HCT116 (cell line): ENCODE results near the gene FLT3LG. TPM values are rescaled to one million over a fixed set of nuclear protein-coding genes. Genes with fewer than 3 reads are reported as not detected.

ENCODE experiments used
- ATAC-seq: fragments of 200-7000 bp; cut with Tn5 transposase; 2 replicates; pipeline ENCODE4 v1.9.1; 2020; ENCODE audit warnings: mild to moderate bottlenecking, moderate library complexity
- BruUV-seq: library from RNA; stranded (reverse); fragments of 400-500 nt; replicated peaks from 2 replicates; lab custom pipeline; 2021; lab: Mats Ljungman, UMichigan
- CTCF ChIA-PET: fragments of 300-600 bp; sonication (Branson Sonifier 250); formaldehyde crosslinking; loops from one replicate; lab custom pipeline; 2021; ENCODE audit warnings: antibody characterized with exemption; lab: Charles Lee
- POLR2A ChIA-PET: fragments of 300-600, 350-600 bp; sonication (Branson Sonifier 250); formaldehyde crosslinking; loops from one replicate; lab custom pipeline; 2021; ENCODE audit warnings: antibody characterized with exemption; lab: Charles Lee
- RAD21 ChIA-PET, 2 experiments: fragments of 300-600 bp; sonication (Branson Sonifier 250); formaldehyde crosslinking; loops; one replicate each; lab custom pipeline; 2023; ENCODE audit warnings: low total read pairs in 2 of 2; ENCODE audit not compliant: uncharacterized antibody in 2 of 2, unreplicated experiment in 2 of 2, low non-redundant PET in 1 of 2; lab: Charles Lee
- DNase-seq: peaks from one replicate; pipeline ENCODE4 v3.0.0-alpha.2; 2010; ENCODE audit warnings: low read depth, low spot score
- H2AFZ ChIP-seq: fragments of 200-600 bp; shearing (Covaris generic), sonication (generic); 2 replicates; pipeline ENCODE4 v1.6.1; 2017; ENCODE audit warnings: low read depth, mixed run types, mixed read lengths, antibody characterized with exemption, low read length; ENCODE audit not compliant: poor library complexity, severe bottlenecking
- H3K27ac ChIP-seq: 2 replicates; pipeline ENCODE4 v1.5.1; 2012; ENCODE audit warnings: low read depth, low read length
- H3K27me3 ChIP-seq: fragments of 200-600 bp; sonication (generic); 2 replicates; pipeline ENCODE4 v1.6.1; 2016; ENCODE audit warnings: mixed run types, low read length, mixed read lengths; ENCODE audit not compliant: insufficient read depth
- H3K36me3 ChIP-seq, 2 experiments: fragments of 200-500 bp in 1 of 2; fragments of 200-600 bp in 1 of 2; sonication (Bioruptor generic) in 1 of 2; sonication (generic) in 1 of 2; 2 replicates each; pipeline versions ENCODE4 v1.5.1 to v1.6.1; 2014 to 2016; ENCODE audit warnings: low read length in 2 of 2, inconsistent platforms in 1 of 2, mixed read lengths in 1 of 2, mixed run types in 1 of 2; ENCODE audit not compliant: insufficient read depth in 2 of 2, control insufficient read depth in 1 of 2
- H3K4me1 ChIP-seq, 2 experiments: fragments of 200-600 bp in 1 of 2; sonication (generic) in 1 of 2; 2 replicates each; pipeline versions ENCODE4 v1.5.1 to v1.6.1; 2012 to 2017; ENCODE audit warnings: low read length in 2 of 2, inconsistent platforms in 1 of 2, mild to moderate bottlenecking in 1 of 2, mixed read lengths in 1 of 2, mixed run types in 1 of 2, moderate library complexity in 1 of 2; ENCODE audit not compliant: insufficient read depth in 2 of 2, control insufficient read depth in 1 of 2
- H3K4me2 ChIP-seq: fragments of 200-600 bp; sonication (generic); 2 replicates; pipeline ENCODE4 v1.6.1; 2017; ENCODE audit warnings: mixed run types, low read length, mixed read lengths
- H3K4me3 ChIP-seq, 2 experiments: fragments of 200-600 bp in 1 of 2; sonication (generic) in 1 of 2; replicated peaks in 1 of 2; 2 replicates each; pipeline ENCODE4 v1.5.1; 2011 to 2016; ENCODE audit warnings: low read length in 2 of 2, control low read depth in 1 of 2, low read depth in 1 of 2, mild to moderate bottlenecking in 1 of 2, mixed read lengths in 1 of 2, mixed run types in 1 of 2
- H3K79me2 ChIP-seq: fragments of 200-600 bp; sonication (generic); 2 replicates; pipeline ENCODE4 v1.6.1; 2017; ENCODE audit warnings: mild to moderate bottlenecking, mixed run types, low read length, moderate library complexity, mixed read lengths; ENCODE audit not compliant: insufficient read depth
- H3K9ac ChIP-seq: fragments of 200-600 bp; sonication (generic); 2 replicates; pipeline ENCODE4 v1.6.1; 2016; ENCODE audit warnings: low read length, mixed read lengths
- H3K9me2 ChIP-seq: fragments of 200-600 bp; sonication (generic), shearing (Covaris generic); 2 replicates; pipeline ENCODE4 v1.6.1; 2017; ENCODE audit warnings: mixed run types, mild to moderate bottlenecking, moderate library complexity; ENCODE audit not compliant: insufficient read depth
- H3K9me3 ChIP-seq, 2 experiments: fragments of 200-500 bp in 1 of 2; fragments of 200-600 bp in 1 of 2; sonication (Bioruptor generic) in 1 of 2; sonication (generic) in 1 of 2; 2 replicates each; pipeline ENCODE4 v1.6.1; 2014 to 2017; ENCODE audit warnings: low read length in 2 of 2, mixed read lengths in 2 of 2, inconsistent platforms in 1 of 2, low read depth in 1 of 2, mild to moderate bottlenecking in 1 of 2, mixed run types in 1 of 2, moderate library complexity in 1 of 2; ENCODE audit not compliant: control insufficient read depth in 1 of 2, insufficient read depth in 1 of 2
- H4K20me1 ChIP-seq: fragments of 200-600 bp; sonication (generic), shearing (Covaris generic); 2 replicates; pipeline ENCODE4 v1.6.1; 2017; ENCODE audit warnings: mixed run types, mild to moderate bottlenecking, moderate library complexity; ENCODE audit not compliant: insufficient read depth
- CEBPB ChIP-seq: IDR thresholded peaks from 2 replicates; pipeline ENCODE4 v1.6.1; 2012; ENCODE audit warnings: low read depth
- EZH2phosphoT487 ChIP-seq: fragments of 200-600 bp; IDR thresholded peaks from 2 replicates; pipeline ENCODE4 v1.6.1; 2018; ENCODE audit warnings: antibody characterized with exemption, borderline replicate concordance
- POLR2A ChIP-seq: IDR thresholded peaks from 2 replicates; pipeline ENCODE4 v1.7.0; 2011; ENCODE audit warnings: borderline replicate concordance; ENCODE audit not compliant: insufficient read depth, insufficient read length; ENCODE audit errors: extremely low read depth
- POLR2AphosphoS5 ChIP-seq: IDR thresholded peaks from 2 replicates; pipeline ENCODE4 v1.6.1; 2011; ENCODE audit warnings: mild to moderate bottlenecking, low read depth, low read length, moderate library complexity
- intact Hi-C: fragments of 100-400 bp; cut with micrococcal nuclease; formaldehyde crosslinking; loops from 2 replicates; pipeline ENCODE4 v1.10.0; 2022
- total RNA-seq: library from RNA; stranded (reverse); gene quantifications from one replicate; pipeline ENCODE4 v1.2.1, GENCODE V29; 2021; ENCODE audit not compliant: unreplicated experiment
- TF ChIP-seq, protein P1 (sequence below), 3 experiments: fragments of 200-600 bp in 1 of 3; sonication (generic) in 1 of 3; IDR thresholded peaks in 2 of 3; conservative IDR thresholded peaks in 1 of 3; 2 replicates each; pipeline ENCODE4 v1.5.1; 2012 to 2017; ENCODE audit warnings: low read depth in 2 of 3, low read length in 2 of 3, antibody characterized with exemption in 1 of 3, borderline replicate concordance in 1 of 3, control low read depth in 1 of 3, mild to moderate bottlenecking in 1 of 3, mixed read lengths in 1 of 3, mixed run types in 1 of 3, moderate library complexity in 1 of 3; ENCODE audit not compliant: insufficient read depth in 1 of 3
- TF ChIP-seq, protein P2 (sequence below): IDR thresholded peaks from 2 replicates; pipeline ENCODE4 v1.6.1; 2012; ENCODE audit warnings: low read depth

FLT3LG gene
- total RNA-seq, 1 experiment from 2014 or later = 3.8 TPM

DNA sequence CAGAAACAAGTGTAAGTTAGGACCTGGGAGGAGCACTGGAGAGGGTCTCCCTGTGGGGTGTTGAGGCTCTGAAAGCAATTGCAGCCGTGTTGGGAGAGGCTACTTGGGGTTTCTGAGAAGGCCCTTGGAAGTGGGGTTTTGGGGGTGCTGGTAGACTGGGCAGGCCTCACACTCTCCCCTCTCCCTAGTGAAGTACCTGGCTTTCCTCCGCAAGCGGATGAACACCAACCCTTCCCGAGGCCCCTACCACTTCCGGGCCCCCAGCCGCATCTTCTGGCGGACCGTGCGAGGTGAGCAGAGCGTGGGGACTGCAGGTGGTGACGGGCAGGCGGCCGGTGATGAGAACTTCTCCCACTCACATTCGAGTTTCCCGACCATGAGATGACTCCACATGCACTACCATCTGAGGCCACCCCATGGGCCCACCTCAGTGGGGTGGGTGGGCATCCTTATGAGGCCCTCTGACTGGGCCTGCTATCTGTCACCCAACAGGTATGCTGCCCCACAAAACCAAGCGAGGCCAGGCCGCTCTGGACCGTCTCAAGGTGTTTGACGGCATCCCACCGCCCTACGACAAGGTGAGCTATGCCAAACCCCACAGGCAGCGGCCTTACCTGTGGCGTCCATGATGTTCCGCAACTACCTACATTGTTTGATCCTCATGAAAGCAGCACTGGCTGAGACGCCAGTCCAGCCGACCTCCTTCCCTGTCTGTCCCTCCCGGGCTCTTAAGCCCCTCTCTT, 16.4 kb downstream of the FLT3LG start:
- TF ChIP-seq, protein P1, sequence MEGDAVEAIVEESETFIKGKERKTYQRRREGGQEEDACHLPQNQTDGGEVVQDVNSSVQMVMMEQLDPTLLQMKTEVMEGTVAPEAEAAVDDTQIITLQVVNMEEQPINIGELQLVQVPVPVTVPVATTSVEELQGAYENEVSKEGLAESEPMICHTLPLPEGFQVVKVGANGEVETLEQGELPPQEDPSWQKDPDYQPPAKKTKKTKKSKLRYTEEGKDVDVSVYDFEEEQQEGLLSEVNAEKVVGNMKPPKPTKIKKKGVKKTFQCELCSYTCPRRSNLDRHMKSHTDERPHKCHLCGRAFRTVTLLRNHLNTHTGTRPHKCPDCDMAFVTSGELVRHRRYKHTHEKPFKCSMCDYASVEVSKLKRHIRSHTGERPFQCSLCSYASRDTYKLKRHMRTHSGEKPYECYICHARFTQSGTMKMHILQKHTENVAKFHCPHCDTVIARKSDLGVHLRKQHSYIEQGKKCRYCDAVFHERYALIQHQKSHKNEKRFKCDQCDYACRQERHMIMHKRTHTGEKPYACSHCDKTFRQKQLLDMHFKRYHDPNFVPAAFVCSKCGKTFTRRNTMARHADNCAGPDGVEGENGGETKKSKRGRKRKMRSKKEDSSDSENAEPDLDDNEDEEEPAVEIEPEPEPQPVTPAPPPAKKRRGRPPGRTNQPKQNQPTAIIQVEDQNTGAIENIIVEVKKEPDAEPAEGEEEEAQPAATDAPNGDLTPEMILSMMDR (IDR thresholded peaks at IDR 0.05 in 2 of 3, conservative IDR thresholded peaks at IDR 0.05 in 1 of 3; ENCODE audit: borderline replicate concordance in 1 of 3, insufficient read depth in 1 of 3, low read depth in 2 of 3, low read length in 2 of 3) = no peak
- TF ChIP-seq POLR2A (no peak), CEBPB (no peak), EZH2phosphoT487 (no peak), POLR2AphosphoS5 (0 out of 2 replicates have a peak, but pooled peaks have one; percentile 8)
- TF ChIP-seq, protein P2, sequence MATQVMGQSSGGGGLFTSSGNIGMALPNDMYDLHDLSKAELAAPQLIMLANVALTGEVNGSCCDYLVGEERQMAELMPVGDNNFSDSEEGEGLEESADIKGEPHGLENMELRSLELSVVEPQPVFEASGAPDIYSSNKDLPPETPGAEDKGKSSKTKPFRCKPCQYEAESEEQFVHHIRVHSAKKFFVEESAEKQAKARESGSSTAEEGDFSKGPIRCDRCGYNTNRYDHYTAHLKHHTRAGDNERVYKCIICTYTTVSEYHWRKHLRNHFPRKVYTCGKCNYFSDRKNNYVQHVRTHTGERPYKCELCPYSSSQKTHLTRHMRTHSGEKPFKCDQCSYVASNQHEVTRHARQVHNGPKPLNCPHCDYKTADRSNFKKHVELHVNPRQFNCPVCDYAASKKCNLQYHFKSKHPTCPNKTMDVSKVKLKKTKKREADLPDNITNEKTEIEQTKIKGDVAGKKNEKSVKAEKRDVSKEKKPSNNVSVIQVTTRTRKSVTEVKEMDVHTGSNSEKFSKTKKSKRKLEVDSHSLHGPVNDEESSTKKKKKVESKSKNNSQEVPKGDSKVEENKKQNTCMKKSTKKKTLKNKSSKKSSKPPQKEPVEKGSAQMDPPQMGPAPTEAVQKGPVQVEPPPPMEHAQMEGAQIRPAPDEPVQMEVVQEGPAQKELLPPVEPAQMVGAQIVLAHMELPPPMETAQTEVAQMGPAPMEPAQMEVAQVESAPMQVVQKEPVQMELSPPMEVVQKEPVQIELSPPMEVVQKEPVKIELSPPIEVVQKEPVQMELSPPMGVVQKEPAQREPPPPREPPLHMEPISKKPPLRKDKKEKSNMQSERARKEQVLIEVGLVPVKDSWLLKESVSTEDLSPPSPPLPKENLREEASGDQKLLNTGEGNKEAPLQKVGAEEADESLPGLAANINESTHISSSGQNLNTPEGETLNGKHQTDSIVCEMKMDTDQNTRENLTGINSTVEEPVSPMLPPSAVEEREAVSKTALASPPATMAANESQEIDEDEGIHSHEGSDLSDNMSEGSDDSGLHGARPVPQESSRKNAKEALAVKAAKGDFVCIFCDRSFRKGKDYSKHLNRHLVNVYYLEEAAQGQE = no peak
- POLR2A ChIA-PET = interaction anchor here (2.5 kb wide), 1 partner anchor 56 kb away, joined by 7 read pairs; no protein-coding TSS in a partner anchor
- Histone ChIP-seq H3K36me3 (peaks cover 21 to 47% of the 10 kb centered on the region in 2 experiments), H3K4me3 (peak overlapping the region; percentile 99 to 100; a peak in 2 of 4 replicates), H3K4me2 (peak overlapping the region; percentile 85), H3K27me3 (no peaks in the 10 kb centered on the region), H3K79me2 (peaks cover 43% of the 10 kb centered on the region), H3K9me3 (no peaks in the 10 kb centered on the region), H3K27ac (peak overlapping the region; percentile 86), H3K4me1 (peaks cover 14 to 66% of the 10 kb centered on the region in 2 experiments), H4K20me1 (peaks cover 19% of the 10 kb centered on the region; the same call in 1 of the 2 replicates), H2AFZ (no peak overlapping the region), H3K9me2 (no peaks in the 10 kb centered on the region), H3K9ac (peak overlapping the region; percentile 100)
- intact Hi-C loops = no loop called here
- RAD21 ChIA-PET = no interaction called here
- CTCF ChIA-PET = no interaction called here
- ATAC-seq = no peak
- no peak for DNase-seq
- no TSS peak for BruUV-seq
